H9 (cell line): ENCODE measurements around the gene ZNF18. TPM values are rescaled to one million over a fixed set of nuclear protein-coding genes. Genes with fewer than 3 reads are reported as not detected.

ENCODE experiments used
- DNase-seq: peaks from one replicate; pipeline ENCODE4 v3.0.0-alpha.2; 2017
- H2AFZ ChIP-seq: one replicate; pipeline ENCODE4 v1.6.1; 2013; ENCODE audit warnings: mild to moderate bottlenecking, low read length, control low read depth, moderate library complexity
- H2AK5ac ChIP-seq: 2 replicates; pipeline ENCODE4 v1.6.1; 2013; ENCODE audit warnings: low read length, control low read depth, mixed read lengths; ENCODE audit not compliant: insufficient read length
- H2BK120ac ChIP-seq: one replicate; pipeline ENCODE4 v1.6.1; 2013; ENCODE audit warnings: low read depth, mild to moderate bottlenecking, low read length, control low read depth, inconsistent platforms; ENCODE audit not compliant: poor library complexity, severe bottlenecking
- H2BK12ac ChIP-seq: 2 replicates; pipeline ENCODE4 v1.6.1; 2013; ENCODE audit warnings: low read length, control low read depth, mixed read lengths, low read depth; ENCODE audit not compliant: insufficient read length
- H2BK15ac ChIP-seq: 2 replicates; pipeline ENCODE4 v1.6.1; 2013; ENCODE audit warnings: low read depth, low read length, control low read depth
- H2BK20ac ChIP-seq: one replicate; pipeline ENCODE4 v1.6.1; 2013; ENCODE audit warnings: low read depth, mild to moderate bottlenecking, low read length, control low read depth, inconsistent platforms; ENCODE audit not compliant: poor library complexity, severe bottlenecking
- H2BK5ac ChIP-seq: 2 replicates; pipeline ENCODE4 v1.6.1; 2013; ENCODE audit warnings: low read length, control low read depth, mixed read lengths; ENCODE audit not compliant: insufficient read length
- H3K14ac ChIP-seq: 2 replicates; pipeline ENCODE4 v1.6.1; 2013; ENCODE audit warnings: low read length, control low read depth; ENCODE audit not compliant: insufficient read depth
- H3K18ac ChIP-seq: 2 replicates; pipeline ENCODE4 v1.6.1; 2013; ENCODE audit warnings: low read depth, mild to moderate bottlenecking, mixed read lengths, low read length, control low read depth; ENCODE audit not compliant: insufficient read length
- H3K23ac ChIP-seq: 2 replicates; pipeline ENCODE4 v1.6.1; 2013; ENCODE audit warnings: low read length, control low read depth, mixed read lengths, low read depth; ENCODE audit not compliant: insufficient read length
- H3K23me2 ChIP-seq: 2 replicates; pipeline ENCODE4 v1.6.1; 2013; ENCODE audit warnings: low read depth, mild to moderate bottlenecking, mixed read lengths, low read length, control low read depth; ENCODE audit not compliant: insufficient read length, poor library complexity, severe bottlenecking
- H3K27ac ChIP-seq: 2 replicates; pipeline ENCODE4 v1.5.1; 2013; ENCODE audit warnings: low read length, control low read depth, mixed read lengths, low read depth; ENCODE audit not compliant: insufficient read length
- H3K27me3 ChIP-seq: 2 replicates; pipeline ENCODE4 v1.6.1; 2013; ENCODE audit warnings: low read length, control low read depth, inconsistent platforms; ENCODE audit not compliant: insufficient read depth
- H3K4ac ChIP-seq: 2 replicates; pipeline ENCODE4 v1.6.1; 2013; ENCODE audit warnings: low read depth, mild to moderate bottlenecking, control low read depth, inconsistent platforms, low read length, moderate library complexity
- H3K4me1 ChIP-seq: 2 replicates; pipeline ENCODE4 v1.6.1; 2013; ENCODE audit warnings: low read length, control low read depth, inconsistent platforms; ENCODE audit not compliant: insufficient read depth
- H3K4me2 ChIP-seq: 2 replicates; pipeline ENCODE4 v1.6.1; 2013; ENCODE audit warnings: low read length, control low read depth, mixed read lengths; ENCODE audit not compliant: insufficient read length, insufficient read depth
- H3K56ac ChIP-seq: 2 replicates; pipeline ENCODE4 v1.6.1; 2013; ENCODE audit warnings: low read depth, mild to moderate bottlenecking, mixed read lengths, low read length, control low read depth; ENCODE audit not compliant: insufficient read length
- H3K79me1 ChIP-seq: 2 replicates; pipeline ENCODE4 v1.6.1; 2013; ENCODE audit warnings: low read depth, mild to moderate bottlenecking, moderate library complexity, low read length, control low read depth, inconsistent platforms; ENCODE audit not compliant: insufficient read depth, poor library complexity, severe bottlenecking
- H3K79me2 ChIP-seq: 2 replicates; pipeline ENCODE4 v1.6.1; 2013; ENCODE audit warnings: low read length, control low read depth, inconsistent platforms; ENCODE audit not compliant: insufficient read depth
- H3K9ac ChIP-seq: 2 replicates; pipeline ENCODE4 v1.6.1; 2013; ENCODE audit warnings: low read length, control low read depth, mixed read lengths; ENCODE audit not compliant: insufficient read length; ENCODE audit errors: extremely low read depth
- H3K9me3 ChIP-seq: one replicate; pipeline ENCODE4 v1.6.1; 2013; ENCODE audit warnings: low read depth, low read length, inconsistent platforms; ENCODE audit not compliant: control insufficient read depth
- H3T11ph ChIP-seq: one replicate; pipeline ENCODE4 v1.6.1; 2013; ENCODE audit warnings: mild to moderate bottlenecking, low read length, control low read depth, inconsistent platforms
- H4K20me1 ChIP-seq: one replicate; pipeline ENCODE4 v1.6.1; 2013; ENCODE audit not compliant: control insufficient read depth, insufficient read length, insufficient read depth
- H4K5ac ChIP-seq: 2 replicates; pipeline ENCODE4 v1.6.1; 2013; ENCODE audit warnings: low read depth, mild to moderate bottlenecking, mixed read lengths, low read length, control low read depth; ENCODE audit not compliant: insufficient read length
- H4K8ac ChIP-seq: replicated peaks from 2 replicates; pipeline ENCODE4 v1.6.1; 2013; ENCODE audit warnings: low read length, control low read depth, mixed read lengths, low read depth; ENCODE audit not compliant: insufficient read length
- H4K91ac ChIP-seq: 2 replicates; pipeline ENCODE4 v1.6.1; 2013; ENCODE audit warnings: low read depth, mild to moderate bottlenecking, moderate library complexity, mixed read lengths, low read length, control low read depth; ENCODE audit not compliant: insufficient read length
- H3K27ac Mint-ChIP-seq, 3 experiments: 2 replicates in 2 of 3; 3 replicates in 1 of 3; pipeline ENCODE4 v1.8.0; 2020 to 2021; ENCODE audit warnings: mixed read lengths in 3 of 3, mild to moderate bottlenecking in 1 of 3, moderate library complexity in 1 of 3
- H3K27me3 Mint-ChIP-seq: 2 replicates; pipeline ENCODE4 v1.8.0; 2021; ENCODE audit warnings: low read depth, mild to moderate bottlenecking, moderate library complexity, mixed read lengths
- H3K36me3 Mint-ChIP-seq, 3 experiments: 2 replicates in 2 of 3; 3 replicates in 1 of 3; pipeline ENCODE4 v1.8.0; 2020 to 2021; ENCODE audit warnings: low read depth in 3 of 3, mixed read lengths in 3 of 3; ENCODE audit not compliant: insufficient read depth in 1 of 3
- H3K4me1 Mint-ChIP-seq, 2 experiments: 2 replicates each; pipeline ENCODE4 v1.8.0; 2020; ENCODE audit warnings: mixed read lengths in 2 of 2
- H3K4me3 Mint-ChIP-seq, 2 experiments: 2 replicates in 1 of 2; 3 replicates in 1 of 2; pipeline ENCODE4 v1.8.0; 2020 to 2021; ENCODE audit warnings: mild to moderate bottlenecking in 2 of 2, mixed read lengths in 2 of 2, moderate library complexity in 1 of 2
- H3K9me3 Mint-ChIP-seq, 2 experiments: 2 replicates in 1 of 2; 3 replicates in 1 of 2; pipeline ENCODE4 v1.8.0; 2020; ENCODE audit warnings: mild to moderate bottlenecking in 2 of 2, mixed read lengths in 2 of 2, moderate library complexity in 1 of 2
- CTCF ChIP-seq: fragments of 200-600 bp; sonication (generic); conservative IDR thresholded peaks from 3 replicates; pipeline ENCODE4 v1.8.0; 2021; ENCODE audit warnings: antibody characterized with exemption, mild to moderate bottlenecking
- whole genome bisulfite sequencing: extraction: QIAGEN DNeasy Blood & Tissue Kit; methylation state at CpG from one replicate; pipeline ENCODE4 v1.1.7; 2013; ENCODE audit warnings: missing lambda C conversion rate, low lambda C conversion rate, mixed read lengths; ENCODE audit not compliant: insufficient read length; ENCODE audit errors: extremely low coverage; 5-methylcytosine and 5-hydroxymethylcytosine counted together
- total RNA-seq: library from RNA; stranded (reverse); gene quantifications from 2 replicates; pipeline ENCODE4 v1.2.1, GENCODE V29; 2021

Gene ZNF18
- total RNA-seq, 1 experiment from 2014 or later, result 6.8 TPM

GRCh38 chr17:12046786-12047185, 49.5 kb upstream of the ZNF18 start:
- Histone ChIP-seq H4K20me1 (no peaks in the 10 kb centered on the region), H2AK5ac (no peak overlapping the region), H3K23me2 (no peaks in the 10 kb centered on the region), H3K4me1 (peaks cover 14% of the 10 kb centered on the region), H3K14ac (no peak overlapping the region), H3K27me3 (no peaks in the 10 kb centered on the region), H2BK20ac (no peak overlapping the region), H3K4me2 (no peak overlapping the region), H3K4ac (no peak overlapping the region), H2BK5ac (no peak overlapping the region), H3K18ac (no peak overlapping the region), H2AFZ (no peak overlapping the region), H3K23ac (no peak overlapping the region), H3T11ph (no peak overlapping the region), H3K79me1 (peaks cover 6% of the 10 kb centered on the region), H2BK15ac (no peak overlapping the region), H2BK12ac (no peak overlapping the region), H3K56ac (no peak overlapping the region), H4K91ac (no peak overlapping the region), H3K9ac (no peak overlapping the region), H4K8ac (no peak overlapping the region), H3K9me3 (no peaks in the 10 kb centered on the region), H4K5ac (no peak overlapping the region), H3K79me2 (peaks cover 12% of the 10 kb centered on the region; the same call in 1 of the 2 replicates), H2BK120ac (no peak overlapping the region), H3K27ac (no peak overlapping the region)
- Mint-ChIP-seq H3K27ac (peak overlapping the region; percentile 26 to 88 (median 44); a peak in 4 of 7 replicates), H3K9me3 (no peaks in the 10 kb centered on the region), H3K4me1 (peaks cover 61 to 64% of the 10 kb centered on the region in 2 experiments), H3K27me3 (no peaks in the 10 kb centered on the region), H3K36me3 (no peaks in the 10 kb centered on the region), H3K4me3 (peak overlapping the region; percentile 25 to 30; a peak in 2 of 5 replicates)
- no peak for DNase-seq
- TF ChIP-seq CTCF, result no peak
- no CpG with 5 or more reads among the region's 2 CpGs for whole genome bisulfite sequencing
